ENCODE results near the gene CCSER1. TPM values are rescaled to one million over a fixed set of nuclear protein-coding genes. Genes with fewer than 3 reads are reported as not detected.
A peak's percentile ranks its signal among the peaks of the same experiment; 100 is the strongest.
"Not testable (repeated sequence)": the region's sequence is repeated elsewhere in the genome, so short reads cannot be mapped to it uniquely, and the experiment has no call there.

Gene CCSER1
- total and polyA plus RNA-seq, 10 donors: 1.3 to 30.4 (median 20.4) TPM

- 52 to 75% (median 71%) methylated on average over 1 of the region's 1 CpG for WGBS, 5 donors
- no peaks in the 10 kb centered on the region for H3K4me1 ChIP-seq
- no peaks in the 10 kb centered on the region for H3K27me3 ChIP-seq (replicated peaks in 1 of 7)
- no peak for DNase-seq
- H3K9me3 ChIP-seq: peaks cover 0 to 19% (median 3%) of the 10 kb centered on the region in 8 donors
- no peaks in the 10 kb centered on the region for H3K36me3 ChIP-seq
- no peak for TF ChIP-seq POLR2A (IDR thresholded peaks at IDR 0.05)
- no peak for TF ChIP-seq CTCF (IDR thresholded peaks at IDR 0.05 in 8 of 11, conservative IDR thresholded peaks at IDR 0.05 in 3 of 11)
- TF ChIP-seq POLR2AphosphoS5 (IDR thresholded peaks at IDR 0.05): no peak
- no peak overlapping the region for H3K4me3 ChIP-seq
- H3K27ac ChIP-seq: no peak overlapping the region
- intact Hi-C loops (cut with DNase I; ENCODE audit: low total_unique reads): no loop called here
Measured at GRCh38 chr4:91171217-91171616, 1044.0 kb downstream of the CCSER1 start.

- peaks cover 0 to 46% (median 21%) of the 10 kb centered on the region in 8 donors for H3K9me3 ChIP-seq
- WGBS, 5 donors: 74 to 87% (median 81%) methylated on average over 1 of the region's 1 CpG
- H3K27me3 ChIP-seq (replicated peaks in 1 of 7); intact Hi-C loops (cut with DNase I; ENCODE audit: low total_unique reads); H3K36me3 ChIP-seq; H3K4me3 ChIP-seq; DNase-seq; H3K27ac ChIP-seq; H3K4me1 ChIP-seq: not testable (repeated sequence)
Measured at GRCh38 chr4:91185061-91185460, 1057.9 kb downstream of the CCSER1 start.

- H3K27ac ChIP-seq: peak overlapping the region in 2 of 8 donors; percentile 25 to 29
- peak overlapping the region in 7 of 8 donors; percentile 3 to 61 (median 12) for H3K4me3 ChIP-seq
- intact Hi-C loops (cut with DNase I; ENCODE audit: low total_unique reads): no loop called here
- H3K9me3 ChIP-seq: peaks cover 0 to 4% (median 0%) of the 10 kb centered on the region in 8 donors
- H3K4me1 ChIP-seq: no peaks in the 10 kb centered on the region
- no peak for TF ChIP-seq CTCF (IDR thresholded peaks at IDR 0.05 in 8 of 11, conservative IDR thresholded peaks at IDR 0.05 in 3 of 11)
- TF ChIP-seq POLR2AphosphoS5 (IDR thresholded peaks at IDR 0.05): no peak
- TF ChIP-seq POLR2A (IDR thresholded peaks at IDR 0.05): no peak
- no peaks in the 10 kb centered on the region for H3K27me3 ChIP-seq (replicated peaks in 1 of 7)
- DNase-seq: no peak
- no peaks in the 10 kb centered on the region for H3K36me3 ChIP-seq
- 70 to 87% (median 74%) methylated on average over 4 of the region's 4 CpGs for WGBS, 5 donors
Measured at GRCh38 chr4:91198951-91199350, 1071.8 kb downstream of the CCSER1 start.

- intact Hi-C loops (cut with DNase I; ENCODE audit: low total_unique reads): no loop called here
- Histone ChIP-seq H3K4me3 (no peak overlapping the region), H3K27ac (no peak overlapping the region), H3K9me3 (peaks cover 0 to 8% (median 0%) of the 10 kb centered on the region in 8 donors), H3K27me3 (replicated peaks in 1 of 7) (no peaks in the 10 kb centered on the region), H3K4me1 (no peaks in the 10 kb centered on the region), H3K36me3 (no peaks in the 10 kb centered on the region)
- TF ChIP-seq POLR2A (IDR thresholded peaks at IDR 0.05): no peak
- no peak for TF ChIP-seq CTCF (IDR thresholded peaks at IDR 0.05 in 8 of 11, conservative IDR thresholded peaks at IDR 0.05 in 3 of 11)
- no peak for TF ChIP-seq POLR2AphosphoS5 (IDR thresholded peaks at IDR 0.05)
- 81 to 90% (median 87%) methylated on average over 3 of the region's 3 CpGs for WGBS, 5 donors
- no peak for DNase-seq
Measured at GRCh38 chr4:91207535-91207934, 1080.3 kb downstream of the CCSER1 start.

- no peak for DNase-seq
- H3K27ac ChIP-seq: no peak overlapping the region
- H3K9me3 ChIP-seq: peaks cover 0 to 20% (median 2%) of the 10 kb centered on the region in 8 donors
Measured at GRCh38 chr4:91212211-91212610, 1085.0 kb downstream of the CCSER1 start.

GRCh38 chr4:91217831-91218403 lies 1090.7 kb downstream of the CCSER1 start:
- H3K4me1 ChIP-seq; H3K4me3 ChIP-seq; H3K27ac ChIP-seq; intact Hi-C loops (cut with DNase I; ENCODE audit: low total_unique reads); H3K36me3 ChIP-seq; H3K27me3 ChIP-seq (replicated peaks in 1 of 7): not testable (repeated sequence)
- peak; percentile 71 for DNase-seq
- peaks cover 0 to 20% (median 6%) of the 10 kb centered on the region in 8 donors for H3K9me3 ChIP-seq
- WGBS, 5 donors: 90 to 98% (median 94%) methylated on average over 11 to 26 of the region's 26 CpGs

More at GRCh38 chr4:91212211-91212610, 1085.0 kb downstream of the CCSER1 start:
- H3K27me3 ChIP-seq (replicated peaks in 1 of 7): no peaks in the 10 kb centered on the region
- H3K4me3 ChIP-seq: no peak overlapping the region
- intact Hi-C loops (cut with DNase I; ENCODE audit: low total_unique reads): no loop called here
- no peaks in the 10 kb centered on the region for H3K4me1 ChIP-seq
- no peak for TF ChIP-seq POLR2A (IDR thresholded peaks at IDR 0.05)
- no peak for TF ChIP-seq CTCF (IDR thresholded peaks at IDR 0.05 in 8 of 11, conservative IDR thresholded peaks at IDR 0.05 in 3 of 11)
- TF ChIP-seq POLR2AphosphoS5 (IDR thresholded peaks at IDR 0.05): no peak
- no peaks in the 10 kb centered on the region for H3K36me3 ChIP-seq
- WGBS, 5 donors: 57 to 65% (median 57%) methylated on average over 3 of the region's 3 CpGs
